ENCODE data around the gene METRN.

METRN gene

GRCh38 chr16:693364-693763 lies 21.6 kb upstream of the METRN start:
- DNase-seq = no peak

- DNase-seq = no peak
These were observed 21.2 kb upstream of the METRN start for GRCh38 chr16:693766-694165.

GRCh38 chr16:694187-694862 lies 20.6 kb upstream of the METRN start:
- no peak for DNase-seq

- DNase-seq = no peak
These were observed 20.0 kb upstream of the METRN start for GRCh38 chr16:694863-695354.

GRCh38 chr16:695355-696089 lies 19.4 kb upstream of the METRN start:
- DNase-seq = peak; percentile 87

GRCh38 chr16:698911-699671 lies 15.8 kb upstream of the METRN start:
- DNase-seq = no peak

- no peak for DNase-seq
These were observed 14.0 kb upstream of the METRN start for GRCh38 chr16:700684-701584.

- DNase-seq = no peak
These were observed 12.6 kb upstream of the METRN start for GRCh38 chr16:702341-702740.

GRCh38 chr16:703406-703805 lies 11.5 kb upstream of the METRN start:
- DNase-seq = no peak

GRCh38 chr16:704047-704446 lies 10.9 kb upstream of the METRN start:
- no peak for DNase-seq

GRCh38 chr16:704552-705380 lies 10.2 kb upstream of the METRN start:
- DNase-seq = no peak

- peak; percentile 41 for DNase-seq
These were observed 9.3 kb upstream of the METRN start, which contains the start of gene FBXL16 for GRCh38 chr16:705431-706188. TSS of gene FBXL16 (minus strand) at chr16:705801. CDS start at chr16:697405, 8,396 bp downstream.

- no peak for DNase-seq
These were observed 8.5 kb upstream of the METRN start for GRCh38 chr16:706189-707061.

GRCh38 chr16:707062-707538 lies 7.8 kb upstream of the METRN start:
- DNase-seq = no peak

GRCh38 chr16:708019-708418 lies 6.9 kb upstream of the METRN start:
- no peak for DNase-seq

- DNase-seq = no peak
These were observed 6.0 kb upstream of the METRN start for GRCh38 chr16:708959-709358.

GRCh38 chr16:709566-710499 lies 5.1 kb upstream of the METRN start:
- no peak for DNase-seq

- DNase-seq = no peak
These were observed 4.3 kb upstream of the METRN start for GRCh38 chr16:710500-711075.

Measured in NCI-H510A (cell line).